Immature natural killer cell (primary cell): ENCODE results near the gene HLA-F. TPM values are rescaled to one million over a fixed set of nuclear protein-coding genes. Genes with fewer than 3 reads are reported as not detected.

Experiments used
- DNase-seq, 3 donors: peaks; one replicate each; pipeline ENCODE4 v3.0.0; 2022; ENCODE audit warnings: mixed read lengths in 1 of 3
- H3K27ac Mint-ChIP-seq, 6 donors: one replicate each; pipeline ENCODE4 v1.8.0; 2020; ENCODE audit warnings: mixed read lengths in 6 of 6, mild to moderate bottlenecking in 5 of 6, inconsistent platforms in 4 of 6, moderate library complexity in 3 of 6
- H3K27me3 Mint-ChIP-seq, 3 donors: one replicate each; pipeline ENCODE4 v1.8.0; 2020 to 2021; ENCODE audit warnings: low read depth in 3 of 3, mild to moderate bottlenecking in 3 of 3, mixed read lengths in 3 of 3, moderate library complexity in 3 of 3, inconsistent platforms in 1 of 3
- H3K36me3 Mint-ChIP-seq, 3 donors: one replicate each; pipeline ENCODE4 v1.8.0; 2020; ENCODE audit warnings: mixed read lengths in 3 of 3, inconsistent platforms in 2 of 3, mild to moderate bottlenecking in 2 of 3
- H3K4me1 Mint-ChIP-seq, 2 donors: one replicate each; pipeline ENCODE4 v1.8.0; 2020; ENCODE audit warnings: inconsistent platforms in 2 of 2, mild to moderate bottlenecking in 2 of 2, mixed read lengths in 2 of 2, moderate library complexity in 1 of 2
- H3K4me3 Mint-ChIP-seq, 5 donors: one replicate each; pipeline ENCODE4 v1.8.0; 2020; ENCODE audit warnings: mild to moderate bottlenecking in 5 of 5, mixed read lengths in 5 of 5, inconsistent platforms in 3 of 5, moderate library complexity in 3 of 5
- H3K9me3 Mint-ChIP-seq, 6 donors: one replicate each; pipeline ENCODE4 v1.8.0; 2020; ENCODE audit warnings: mild to moderate bottlenecking in 6 of 6, mixed read lengths in 6 of 6, inconsistent platforms in 4 of 6, moderate library complexity in 3 of 6
- polyA plus RNA-seq, 3 donors: library from polyadenylated mRNA; unstranded; fragments of 300-500 nt; fragmentation: Illumina TruSeq; gene quantifications; one replicate each; pipeline ENCODE4 v1.2.3, GENCODE V29; 2021

Gene HLA-F
- polyA plus RNA-seq, 3 donors from 2014 or later: 595 to 720 (median 639) TPM

DNA sequence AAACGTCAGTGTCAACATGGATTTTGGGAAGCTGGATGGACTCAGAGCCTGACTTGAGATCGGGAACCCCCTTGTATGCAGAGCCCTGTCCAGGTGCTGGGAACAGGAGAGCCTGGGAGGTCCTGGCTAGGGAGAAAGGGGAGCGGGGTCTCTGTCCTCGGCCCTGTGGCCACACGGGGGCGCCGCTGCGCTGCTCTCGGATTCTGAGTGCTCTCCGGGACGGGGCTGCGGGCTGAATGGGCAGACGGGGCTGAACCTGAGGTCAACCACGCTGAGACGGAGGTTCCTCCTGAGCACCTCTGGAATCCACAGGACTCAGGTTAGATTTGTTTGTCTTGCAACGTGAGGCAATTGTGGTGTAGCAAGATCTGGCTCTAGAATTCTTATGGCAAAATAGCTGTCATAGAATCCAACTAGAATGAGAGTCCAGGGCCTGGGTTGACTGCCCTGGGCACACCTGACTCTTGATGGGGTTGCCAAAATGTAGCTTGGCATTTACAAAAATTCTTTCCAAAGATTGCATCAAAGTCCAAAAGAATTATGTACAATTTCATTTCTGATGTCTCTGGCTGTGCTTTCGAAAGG lies 20.6 kb upstream of the HLA-F start:
- peak; percentile 26 to 47 (median 32) for DNase-seq
- peaks cover 25 to 39% of the 10 kb centered on the region in 2 donors for H3K4me1 Mint-ChIP-seq
- H3K36me3 Mint-ChIP-seq: no peaks in the 10 kb centered on the region
- H3K4me3 Mint-ChIP-seq: peak overlapping the region in 1 of 5 donors; percentile 65
- H3K27me3 Mint-ChIP-seq: peaks cover 2 to 12% (median 3%) of the 10 kb centered on the region in 3 donors
- H3K27ac Mint-ChIP-seq: no peak overlapping the region
- no peaks in the 10 kb centered on the region for H3K9me3 Mint-ChIP-seq

- H3K4me1 Mint-ChIP-seq: peaks cover 53 to 66% of the 10 kb centered on the region in 2 donors
- peak overlapping the region in 4 of 5 donors; percentile 15 to 57 (median 54) for H3K4me3 Mint-ChIP-seq
- H3K27me3 Mint-ChIP-seq: peaks cover 3 to 7% (median 6%) of the 10 kb centered on the region in 3 donors
- no peaks in the 10 kb centered on the region for H3K9me3 Mint-ChIP-seq
- H3K36me3 Mint-ChIP-seq: no peaks in the 10 kb centered on the region
- DNase-seq: peak; percentile 30 to 53 (median 38)
- H3K27ac Mint-ChIP-seq: peak overlapping the region in 4 of 6 donors; percentile 32 to 75 (median 54)
These were observed 17.6 kb upstream of the HLA-F start for GRCh38 chr6:29705389-29706231.

- Mint-ChIP-seq H3K4me1 (peaks cover 53 to 65% of the 10 kb centered on the region in 2 donors), H3K27me3 (peaks cover 2 to 4% (median 3%) of the 10 kb centered on the region in 3 donors), H3K27ac (peak overlapping the region; percentile 84 to 95 (median 93)), H3K4me3 (peak overlapping the region; percentile 75 to 89 (median 83)), H3K36me3 (no peaks in the 10 kb centered on the region), H3K9me3 (no peaks in the 10 kb centered on the region)
- DNase-seq: peak; percentile 72 to 85 (median 82)
These were observed 14.6 kb upstream of the HLA-F start for GRCh38 chr6:29708432-29709179.

DNA sequence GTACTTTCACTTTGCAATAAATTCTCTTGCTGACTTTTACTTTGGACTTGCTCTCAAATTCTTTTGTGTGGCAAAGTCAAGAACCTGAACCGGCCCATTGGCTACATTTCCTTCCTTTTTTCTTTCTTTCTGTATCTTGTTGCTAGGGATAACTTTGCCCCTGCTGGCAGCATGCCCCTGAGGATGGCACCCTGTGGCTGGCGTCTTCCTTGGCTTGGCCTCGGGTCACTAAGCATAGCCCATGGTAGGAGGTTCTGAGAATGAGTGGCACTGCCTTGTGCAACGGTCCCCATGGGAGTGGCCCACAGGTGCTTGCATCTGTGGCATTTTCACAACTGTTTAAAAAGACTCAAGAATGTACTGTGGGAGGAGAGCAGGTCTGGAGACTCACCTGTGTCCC lies 14.0 kb upstream of the HLA-F start:
- H3K36me3 Mint-ChIP-seq: no peaks in the 10 kb centered on the region
- peaks cover 53 to 65% of the 10 kb centered on the region in 2 donors for H3K4me1 Mint-ChIP-seq
- no peak for DNase-seq
- H3K27me3 Mint-ChIP-seq: peaks cover 0 to 4% (median 2%) of the 10 kb centered on the region in 3 donors
- H3K9me3 Mint-ChIP-seq: no peaks in the 10 kb centered on the region
- H3K4me3 Mint-ChIP-seq: peak overlapping the region; percentile 75 to 89 (median 83)
- peak overlapping the region; percentile 84 to 95 (median 93) for H3K27ac Mint-ChIP-seq

- Mint-ChIP-seq H3K4me3 (peak overlapping the region; percentile 20 to 53 (median 45)), H3K4me1 (peaks cover 47 to 57% of the 10 kb centered on the region in 2 donors), H3K9me3 (no peaks in the 10 kb centered on the region), H3K27me3 (peaks cover 4 to 5% (median 5%) of the 10 kb centered on the region in 3 donors), H3K27ac (peak overlapping the region in 5 of 6 donors; percentile 70 to 84 (median 77)), H3K36me3 (no peaks in the 10 kb centered on the region)
- no peak for DNase-seq
These were observed 12.8 kb upstream of the HLA-F start for GRCh38 chr6:29710281-29710941.

DNA sequence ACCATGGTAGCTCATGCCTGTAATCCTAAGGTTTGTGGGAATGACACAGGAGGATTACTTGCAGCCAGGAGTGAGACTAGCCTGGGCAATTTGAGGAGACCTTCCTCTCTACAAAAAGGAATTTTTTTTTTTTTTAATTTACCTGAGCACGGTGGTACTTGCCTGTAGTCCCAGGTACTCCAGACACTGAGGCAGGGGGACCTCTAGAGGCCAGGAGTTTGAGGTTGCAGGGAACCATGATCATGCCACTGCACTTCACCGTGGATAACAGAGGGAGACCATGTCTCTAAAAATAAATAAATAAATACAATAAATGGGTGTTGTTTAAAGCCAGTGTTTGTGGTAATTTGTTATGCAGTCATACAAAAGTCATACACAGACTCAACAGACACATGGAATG lies 2.4 kb upstream of the HLA-F start:
- Mint-ChIP-seq H3K36me3 (peaks cover 14 to 19% (median 19%) of the 10 kb centered on the region in 3 donors), H3K9me3 (no peaks in the 10 kb centered on the region), H3K4me1 (peaks cover 37 to 43% of the 10 kb centered on the region in 2 donors), H3K4me3 (no peak overlapping the region), H3K27me3 (peaks cover 20 to 29% (median 23%) of the 10 kb centered on the region in 3 donors), H3K27ac (no peak overlapping the region)
- DNase-seq: no peak

DNA sequence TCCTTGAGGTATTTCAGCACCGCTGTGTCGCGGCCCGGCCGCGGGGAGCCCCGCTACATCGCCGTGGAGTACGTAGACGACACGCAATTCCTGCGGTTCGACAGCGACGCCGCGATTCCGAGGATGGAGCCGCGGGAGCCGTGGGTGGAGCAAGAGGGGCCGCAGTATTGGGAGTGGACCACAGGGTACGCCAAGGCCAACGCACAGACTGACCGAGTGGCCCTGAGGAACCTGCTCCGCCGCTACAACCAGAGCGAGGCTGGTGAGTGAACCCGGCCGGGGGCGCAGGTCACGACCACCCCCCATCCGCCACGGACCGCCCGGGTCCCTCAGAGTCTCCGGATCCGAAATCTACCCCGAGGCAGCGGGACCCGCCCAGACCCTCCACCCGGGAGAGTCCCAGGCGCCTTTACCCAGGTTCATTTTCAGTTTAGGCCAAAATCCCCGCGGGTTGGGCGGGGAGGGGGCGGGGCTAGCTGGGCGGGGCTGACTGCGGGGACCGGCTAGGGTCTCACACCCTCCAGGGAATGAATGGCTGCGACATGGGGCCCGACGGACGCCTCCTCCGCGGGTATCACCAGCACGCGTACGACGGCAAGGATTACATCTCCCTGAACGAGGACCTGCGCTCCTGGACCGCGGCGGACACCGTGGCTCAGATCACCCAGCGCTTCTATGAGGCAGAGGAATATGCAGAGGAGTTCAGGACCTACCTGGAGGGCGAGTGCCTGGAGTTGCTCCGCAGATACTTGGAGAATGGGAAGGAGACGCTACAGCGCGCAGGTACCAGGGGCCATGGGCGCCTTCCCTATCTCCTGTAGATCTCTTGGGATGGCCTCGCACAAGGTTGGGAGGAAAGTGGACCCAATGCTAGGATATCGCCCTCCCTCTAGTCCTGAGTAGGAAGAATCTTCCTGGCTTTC lies 693 bp downstream of the HLA-F start:
- peaks cover 67 to 73% of the 10 kb centered on the region in 2 donors for H3K4me1 Mint-ChIP-seq
- H3K27ac Mint-ChIP-seq: peak overlapping the region; percentile 95 to 100 (median 99)
- peak; percentile 64 to 71 (median 70) for DNase-seq
- peaks cover 34 to 40% (median 35%) of the 10 kb centered on the region in 3 donors for H3K36me3 Mint-ChIP-seq
- no peaks in the 10 kb centered on the region for H3K9me3 Mint-ChIP-seq
- H3K27me3 Mint-ChIP-seq: peaks cover 20 to 33% (median 28%) of the 10 kb centered on the region in 3 donors
- peak overlapping the region; percentile 95 to 96 (median 95) for H3K4me3 Mint-ChIP-seq

DNA sequence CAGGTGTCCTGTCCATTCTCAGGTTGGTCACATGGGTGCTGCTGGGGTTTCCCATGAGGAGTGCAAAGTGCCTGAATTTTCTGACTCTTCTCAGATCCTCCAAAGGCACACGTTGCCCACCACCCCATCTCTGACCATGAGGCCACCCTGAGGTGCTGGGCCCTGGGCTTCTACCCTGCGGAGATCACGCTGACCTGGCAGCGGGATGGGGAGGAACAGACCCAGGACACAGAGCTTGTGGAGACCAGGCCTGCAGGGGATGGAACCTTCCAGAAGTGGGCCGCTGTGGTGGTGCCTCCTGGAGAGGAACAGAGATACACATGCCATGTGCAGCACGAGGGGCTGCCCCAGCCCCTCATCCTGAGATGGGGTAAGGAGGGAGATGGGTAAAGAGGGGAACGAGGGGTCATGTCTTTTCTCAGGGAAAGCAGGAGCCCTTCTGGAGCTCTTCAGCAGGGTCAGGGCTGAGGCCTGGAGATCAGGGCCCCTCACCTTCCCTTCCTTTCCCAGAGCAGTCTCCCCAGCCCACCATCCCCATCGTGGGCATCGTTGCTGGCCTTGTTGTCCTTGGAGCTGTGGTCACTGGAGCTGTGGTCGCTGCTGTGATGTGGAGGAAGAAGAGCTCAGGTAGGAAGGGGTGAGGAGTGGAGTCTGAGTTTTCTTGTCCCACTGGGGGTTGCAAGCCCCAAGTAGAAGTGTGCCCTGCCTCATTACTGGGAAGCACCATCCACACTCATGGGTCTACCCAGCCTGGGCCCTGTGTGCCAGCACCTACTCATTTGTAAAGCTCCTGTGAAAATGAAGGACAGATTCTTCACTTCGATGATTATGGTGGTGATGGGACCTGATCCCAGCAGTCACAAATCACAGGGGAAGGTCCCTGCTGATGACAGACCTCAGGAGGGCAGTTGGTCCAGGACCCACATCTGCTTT lies 2.0 kb downstream of the HLA-F start:
- peak overlapping the region; percentile 95 to 100 (median 99) for H3K27ac Mint-ChIP-seq
- peaks cover 75 to 86% of the 10 kb centered on the region in 2 donors for H3K4me1 Mint-ChIP-seq
- H3K27me3 Mint-ChIP-seq: peaks cover 22 to 33% (median 28%) of the 10 kb centered on the region in 3 donors
- H3K9me3 Mint-ChIP-seq: no peaks in the 10 kb centered on the region
- H3K4me3 Mint-ChIP-seq: peak overlapping the region; percentile 95 to 96 (median 95)
- DNase-seq: peak in 1 of 3 donors; percentile 22
- H3K36me3 Mint-ChIP-seq: peaks cover 34 to 40% (median 35%) of the 10 kb centered on the region in 3 donors

GRCh38 chr6:29726001-29726400 lies 2.8 kb downstream of the HLA-F start:
- peak overlapping the region; percentile 95 to 96 (median 95) for H3K4me3 Mint-ChIP-seq
- H3K4me1 Mint-ChIP-seq: peaks cover 83 to 94% of the 10 kb centered on the region in 2 donors
- H3K9me3 Mint-ChIP-seq: no peaks in the 10 kb centered on the region
- peaks cover 28 to 35% (median 33%) of the 10 kb centered on the region in 3 donors for H3K27me3 Mint-ChIP-seq
- DNase-seq: peak in 2 of 3 donors; percentile 18 to 26
- H3K27ac Mint-ChIP-seq: peak overlapping the region; percentile 95 to 100 (median 99)
- H3K36me3 Mint-ChIP-seq: peaks cover 34 to 40% (median 35%) of the 10 kb centered on the region in 3 donors

DNA sequence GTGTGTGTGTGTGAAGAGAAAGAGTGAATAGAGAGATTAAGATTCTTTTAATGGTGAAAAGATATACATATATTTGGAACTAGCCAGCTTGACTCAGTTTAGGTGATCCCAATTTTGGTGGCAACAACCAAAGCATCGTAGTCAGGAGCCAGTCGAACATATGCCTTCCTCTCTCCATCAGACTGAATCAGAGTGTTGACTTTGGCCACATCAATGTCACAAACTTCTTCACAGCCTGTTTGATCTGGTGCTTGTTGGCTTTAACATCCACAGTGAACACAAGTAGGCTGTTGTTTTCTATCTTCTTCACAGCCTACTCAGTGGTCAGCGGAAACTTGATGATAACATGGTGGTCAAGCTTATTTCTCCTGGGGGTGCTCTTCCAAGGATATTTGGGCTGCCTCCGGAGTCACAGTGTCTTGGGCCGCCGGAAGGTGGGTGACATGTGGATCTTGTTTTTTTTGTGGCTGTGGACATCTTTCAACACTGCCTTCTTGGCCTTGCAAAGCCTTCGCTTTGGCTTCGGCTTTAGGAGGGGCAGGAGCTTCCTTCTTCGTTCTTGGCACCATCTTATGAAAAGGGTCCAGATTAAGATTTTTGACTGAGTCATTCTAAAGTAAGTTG lies 3.4 kb downstream of the HLA-F start:
- no peaks in the 10 kb centered on the region for H3K9me3 Mint-ChIP-seq
- peak in 1 of 3 donors; percentile 12 for DNase-seq
- peaks cover 28 to 35% (median 33%) of the 10 kb centered on the region in 3 donors for H3K27me3 Mint-ChIP-seq
- peaks cover 85 to 95% of the 10 kb centered on the region in 2 donors for H3K4me1 Mint-ChIP-seq
- H3K36me3 Mint-ChIP-seq: peaks cover 34 to 40% (median 35%) of the 10 kb centered on the region in 3 donors
- peak overlapping the region; percentile 95 to 100 (median 99) for H3K27ac Mint-ChIP-seq
- H3K4me3 Mint-ChIP-seq: peak overlapping the region; percentile 95 to 96 (median 95)

DNA sequence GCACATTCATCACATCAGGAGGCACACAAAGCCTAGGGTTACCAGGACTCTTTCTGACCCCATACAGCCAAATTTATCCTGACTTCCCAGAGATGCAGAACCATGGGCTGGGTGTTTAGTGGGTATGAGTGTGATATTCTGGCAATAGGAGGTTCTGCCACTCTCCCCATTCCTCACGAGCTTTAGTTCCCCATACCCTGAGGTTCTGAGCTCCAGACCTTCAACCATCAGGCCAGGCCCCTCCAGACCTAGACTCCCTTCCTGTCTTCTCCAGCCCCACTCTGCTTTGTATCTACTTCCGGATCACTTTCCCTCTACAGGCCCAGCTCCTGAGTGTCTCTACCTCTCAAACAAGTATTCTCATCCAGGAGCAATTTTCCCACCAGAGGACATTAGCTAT lies 4.4 kb downstream of the HLA-F start:
- Mint-ChIP-seq H3K9me3 (no peaks in the 10 kb centered on the region), H3K4me1 (peaks cover 77 to 90% of the 10 kb centered on the region in 2 donors), H3K27ac (peak overlapping the region; percentile 75 to 100 (median 91)), H3K4me3 (peak overlapping the region; percentile 95 to 96 (median 95)), H3K36me3 (peaks cover 34 to 40% (median 35%) of the 10 kb centered on the region in 3 donors), H3K27me3 (peaks cover 28 to 30% (median 29%) of the 10 kb centered on the region in 3 donors)
- peak in 1 of 3 donors; percentile 9 for DNase-seq
